Endothelial cell of umbilical vein (primary cell): ENCODE results near the gene SAA2. TPM values are rescaled to one million over a fixed set of nuclear protein-coding genes. Genes with fewer than 3 reads are reported as not detected.

Experiments
- BruUV-seq: library from RNA; stranded (reverse); fragments of 400-500 nt; replicated peaks from 2 replicates; lab custom pipeline; 2021; lab: Mats Ljungman, UMichigan
- CTCF ChIA-PET: fragments of 300-600, 350-600 bp; sonication (Branson Sonifier 250); formaldehyde crosslinking; loops from one replicate; lab custom pipeline; 2021; ENCODE audit warnings: antibody characterized with exemption, inconsistent platforms; lab: Charles Lee
- POLR2A ChIA-PET: fragments of 300-600, 350-600 bp; sonication (Branson Sonifier 250); formaldehyde crosslinking; loops from one replicate; lab custom pipeline; 2021; ENCODE audit warnings: antibody characterized with exemption, inconsistent platforms; lab: Charles Lee
- DNase-seq: peaks from one replicate; pipeline ENCODE4 v3.0.0-alpha.2; 2011; ENCODE audit warnings: low read depth, low spot score
- FAIRE-seq: peaks from 2 replicates; lab custom pipeline; 2011; peaks lifted over from hg19 to GRCh38; lab: Jason Lieb, UNC
- H2AFZ ChIP-seq: 2 replicates; pipeline ENCODE4 v1.6.0; 2012; ENCODE audit warnings: low read depth, low read length, control low read depth, inconsistent platforms
- H3K27ac ChIP-seq: 2 replicates; pipeline ENCODE4 v1.5.1; 2011; ENCODE audit warnings: low read depth, mild to moderate bottlenecking, control low read depth, low read length, moderate library complexity; ENCODE audit not compliant: insufficient read depth
- H3K27me3 ChIP-seq, 2 experiments: 2 replicates each; pipeline versions ENCODE4 v1.6.0 to v1.6.1; 2011; ENCODE audit warnings: low read length in 2 of 2, mixed read lengths in 1 of 2; ENCODE audit not compliant: control insufficient read depth in 2 of 2, insufficient read depth in 2 of 2
- H3K36me3 ChIP-seq, 2 experiments: 2 replicates in 1 of 2; 3 replicates in 1 of 2; pipeline ENCODE4 v1.5.1; 2011; ENCODE audit warnings: low read length in 2 of 2, mild to moderate bottlenecking in 1 of 2, moderate library complexity in 1 of 2; ENCODE audit not compliant: control insufficient read depth in 2 of 2, insufficient read depth in 2 of 2; ENCODE audit errors: extremely low read depth in 1 of 2
- H3K4me1 ChIP-seq: 3 replicates; pipeline ENCODE4 v1.5.1; 2011; ENCODE audit warnings: mild to moderate bottlenecking, low read length; ENCODE audit not compliant: control insufficient read depth, insufficient read depth; ENCODE audit errors: extremely low read depth
- H3K4me2 ChIP-seq: 2 replicates; pipeline ENCODE4 v1.6.1; 2011; ENCODE audit warnings: low read length, control low read depth, mixed read lengths; ENCODE audit not compliant: insufficient read depth
- H3K4me3 ChIP-seq, 3 experiments: fragments of 200-600 bp in 1 of 3; sonication (generic), shearing (Covaris generic) in 1 of 3; replicated peaks in 1 of 3; 2 replicates each; pipeline ENCODE4 v1.5.1; 2011 to 2016; ENCODE audit warnings: control low read depth in 3 of 3, low read length in 3 of 3, mild to moderate bottlenecking in 2 of 3, inconsistent platforms in 1 of 3, low read depth in 1 of 3, moderate library complexity in 1 of 3; ENCODE audit not compliant: insufficient read depth in 1 of 3
- H3K79me2 ChIP-seq: 2 replicates; pipeline ENCODE4 v1.6.0; 2012; ENCODE audit warnings: low read length, inconsistent platforms; ENCODE audit not compliant: control insufficient read depth, insufficient read depth
- H3K9ac ChIP-seq: replicated peaks from 2 replicates; pipeline ENCODE3; 2011; ENCODE audit warnings: low read length, control low read depth; ENCODE audit not compliant: insufficient read depth; ENCODE audit errors: extremely low read depth
- H3K9me1 ChIP-seq: replicated peaks from 3 replicates; pipeline ENCODE4 v1.6.0; 2011; ENCODE audit warnings: mild to moderate bottlenecking, low read length; ENCODE audit not compliant: control insufficient read depth, insufficient read depth; ENCODE audit errors: extremely low read depth
- H3K9me3 ChIP-seq: replicated peaks from 2 replicates; pipeline ENCODE4 v1.5.1; 2012; ENCODE audit warnings: low read length, inconsistent platforms; ENCODE audit not compliant: control insufficient read depth, insufficient read depth
- H4K20me1 ChIP-seq: replicated peaks from 2 replicates; pipeline ENCODE3; 2011; ENCODE audit warnings: mild to moderate bottlenecking, low read length; ENCODE audit not compliant: control insufficient read depth, insufficient read depth; ENCODE audit errors: extremely low read depth
- EZH2 ChIP-seq: IDR thresholded peaks from 2 replicates; pipeline ENCODE4 v1.6.1; 2012; ENCODE audit warnings: borderline replicate concordance, low read depth, mild to moderate bottlenecking, moderate library complexity, low read length, inconsistent platforms; ENCODE audit not compliant: severe bottlenecking
- FOS ChIP-seq: IDR thresholded peaks from 2 replicates; pipeline ENCODE4 v1.6.1; 2011; ENCODE audit warnings: mild to moderate bottlenecking, low read length, moderate library complexity, borderline replicate concordance; ENCODE audit not compliant: insufficient read depth
- GATA2 ChIP-seq: IDR thresholded peaks from 2 replicates; pipeline ENCODE4 v1.7.0; 2011; ENCODE audit warnings: low read depth, mild to moderate bottlenecking, moderate library complexity, mixed read lengths, low read length; ENCODE audit not compliant: insufficient read length, insufficient read depth
- JUN ChIP-seq: IDR thresholded peaks from 2 replicates; pipeline ENCODE4 v1.6.1; 2011; ENCODE audit warnings: borderline replicate concordance, low read depth; ENCODE audit not compliant: insufficient read length, insufficient read depth
- MAX ChIP-seq: IDR thresholded peaks from 2 replicates; pipeline ENCODE4 v1.6.1; 2011; ENCODE audit not compliant: insufficient read depth, insufficient read length
- MYC ChIP-seq: IDR thresholded peaks from one replicate; pipeline ENCODE4 v1.6.1; 2011; ENCODE audit warnings: mild to moderate bottlenecking, low read depth, low read length
- POLR2A ChIP-seq: IDR thresholded peaks from 2 replicates; pipeline ENCODE4 v1.6.1; 2012; ENCODE audit warnings: low read depth, mild to moderate bottlenecking, control low read depth, low read length
- POLR2AphosphoS5 ChIP-seq: IDR thresholded peaks from 2 replicates; pipeline ENCODE4 v1.6.1; 2012; ENCODE audit warnings: low read depth, mild to moderate bottlenecking, control low read depth, low read length, moderate library complexity; ENCODE audit not compliant: insufficient read depth
- dilution Hi-C: fragments of 300-500 bp; cut with MboI; formaldehyde crosslinking; loops from one replicate; pipeline ENCODE4 v1.15.0; 2019; ENCODE audit warnings: low sequenced_read_pairs; ENCODE audit not compliant: extremely low pct_ligation_motif_present
- intact Hi-C: fragments of 100-400 bp; cut with micrococcal nuclease; formaldehyde crosslinking; loops from one replicate; pipeline ENCODE4 v1.10.0; 2022
- polyA plus RNA-seq, 4 experiments: library from polyadenylated mRNA; depleted of rRNA in 3 of 4; stranded (reverse) in 3 of 4; unstranded in 1 of 4; fragments of >200 nt; gene quantifications; 2 replicates each; pipeline versions ENCODE4 v1.2.1 to v1.2.3, GENCODE V29; 2011 to 2012; ENCODE audit warnings: missing spikeins in 1 of 4
- total RNA-seq: library from RNA; stranded (reverse); gene quantifications from 2 replicates; pipeline ENCODE4 v1.2.3, GENCODE V29; 2021
- TF ChIP-seq, protein P1 (sequence below), 2 donors: IDR thresholded peaks; 1 replicate in 1 of 2; 2 replicates in 1 of 2; pipeline ENCODE4 v1.5.1; 2011; ENCODE audit warnings: low read length in 2 of 2, mild to moderate bottlenecking in 2 of 2, moderate library complexity in 2 of 2, control low read depth in 1 of 2, inconsistent platforms in 1 of 2, low read depth in 1 of 2; ENCODE audit not compliant: insufficient read depth in 1 of 2; ENCODE audit errors: extremely low read depth in 1 of 2

SAA2 gene
- total and polyA plus RNA-seq, 2 donors (not counting 3 experiments of a cell fraction or from before 2014, with no cell fraction given) = not detected

GRCh38 chr11:18209058-18209457 lies 39.4 kb downstream of the SAA2 start:
- Histone ChIP-seq H3K9ac (no peak overlapping the region), H3K4me1 (no peaks in the 10 kb centered on the region), H3K36me3 (no peaks in the 10 kb centered on the region), H2AFZ (no peak overlapping the region), H3K9me1 (no peaks in the 10 kb centered on the region), H3K27ac (no peak overlapping the region), H3K79me2 (no peaks in the 10 kb centered on the region), H3K4me3 (no peak overlapping the region), H3K27me3 (peaks cover 8 to 15% of the 10 kb centered on the region in 2 experiments), H3K4me2 (no peak overlapping the region), H3K9me3 (no peaks in the 10 kb centered on the region), H4K20me1 (no peaks in the 10 kb centered on the region)
- BruUV-seq = no TSS peak
- dilution Hi-C loops (no loop called here), intact Hi-C loops (no loop called here)
- TF ChIP-seq MAX = no peak
- no peak for TF ChIP-seq MYC
- TF ChIP-seq EZH2 = no peak
- TF ChIP-seq JUN = no peak
- TF ChIP-seq, protein P1, sequence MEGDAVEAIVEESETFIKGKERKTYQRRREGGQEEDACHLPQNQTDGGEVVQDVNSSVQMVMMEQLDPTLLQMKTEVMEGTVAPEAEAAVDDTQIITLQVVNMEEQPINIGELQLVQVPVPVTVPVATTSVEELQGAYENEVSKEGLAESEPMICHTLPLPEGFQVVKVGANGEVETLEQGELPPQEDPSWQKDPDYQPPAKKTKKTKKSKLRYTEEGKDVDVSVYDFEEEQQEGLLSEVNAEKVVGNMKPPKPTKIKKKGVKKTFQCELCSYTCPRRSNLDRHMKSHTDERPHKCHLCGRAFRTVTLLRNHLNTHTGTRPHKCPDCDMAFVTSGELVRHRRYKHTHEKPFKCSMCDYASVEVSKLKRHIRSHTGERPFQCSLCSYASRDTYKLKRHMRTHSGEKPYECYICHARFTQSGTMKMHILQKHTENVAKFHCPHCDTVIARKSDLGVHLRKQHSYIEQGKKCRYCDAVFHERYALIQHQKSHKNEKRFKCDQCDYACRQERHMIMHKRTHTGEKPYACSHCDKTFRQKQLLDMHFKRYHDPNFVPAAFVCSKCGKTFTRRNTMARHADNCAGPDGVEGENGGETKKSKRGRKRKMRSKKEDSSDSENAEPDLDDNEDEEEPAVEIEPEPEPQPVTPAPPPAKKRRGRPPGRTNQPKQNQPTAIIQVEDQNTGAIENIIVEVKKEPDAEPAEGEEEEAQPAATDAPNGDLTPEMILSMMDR (IDR thresholded peaks at IDR 0.05; ENCODE audit: extremely low read depth in 1 of 2, insufficient read depth in 1 of 2, low read depth in 1 of 2, low read length in 2 of 2) = no peak
- TF ChIP-seq FOS = no peak
- TF ChIP-seq GATA2 = no peak
- no peak for TF ChIP-seq POLR2A
- TF ChIP-seq POLR2AphosphoS5 = no peak
- FAIRE-seq (no peak), DNase-seq (no peak)
- ChIA-PET CTCF (no interaction called here), POLR2A (no interaction called here)
